NCI-H146 treated with DMSO at 0.1 percent for 48 hours (cell line): ENCODE results near the gene MICAL2.

Experiments
- DNase-seq: peaks from one replicate; lab custom pipeline; 2025; ENCODE audit not compliant: unreplicated experiment; lab: John Stamatoyannopoulos, UW

MICAL2 gene

GRCh38 chr11:12221051-12221535 is 110.7 kb downstream of the MICAL2 start:
- no peak for DNase-seq

GRCh38 chr11:12222055-12222792 is 111.8 kb downstream of the MICAL2 start:
- no peak for DNase-seq

DNA sequence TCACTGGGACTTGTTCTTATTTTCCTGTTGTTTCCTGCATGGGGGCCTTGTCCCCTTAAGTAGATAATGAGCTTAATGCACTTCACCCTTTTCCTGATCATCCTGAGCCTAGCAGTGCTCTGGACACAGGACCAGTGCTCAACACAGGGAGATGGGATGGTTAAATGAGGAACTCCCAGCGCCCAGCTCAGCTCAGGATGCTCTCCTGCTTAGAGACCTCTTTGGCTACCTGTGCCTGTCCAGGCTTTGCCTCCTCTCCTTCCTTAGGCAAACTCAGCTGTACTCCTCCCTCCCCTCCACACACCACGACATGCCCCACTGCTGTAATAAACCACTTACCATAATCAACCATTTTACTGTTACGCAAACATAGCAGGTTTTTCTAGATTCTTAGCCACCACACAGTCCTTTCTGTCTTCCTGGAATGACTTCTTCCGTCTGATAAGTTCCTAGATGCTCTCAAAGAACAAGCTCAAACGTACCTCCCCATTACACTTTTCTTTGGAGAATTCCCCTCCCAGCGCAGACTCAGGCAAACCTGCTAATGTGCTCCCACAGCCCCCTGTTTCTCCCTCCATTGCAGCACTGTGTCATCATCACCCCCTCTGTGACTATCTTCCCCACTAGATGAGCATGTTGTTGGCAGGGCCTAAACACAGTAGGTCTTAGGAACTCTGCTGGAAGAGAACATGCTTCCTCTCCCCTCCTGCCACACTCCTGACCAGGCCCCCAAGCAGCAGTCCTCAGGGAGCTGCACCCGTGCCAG is 113.6 kb downstream of the MICAL2 start:
- no peak for DNase-seq

- no peak for DNase-seq
These were observed 114.1 kb downstream of the MICAL2 start for GRCh38 chr11:12224537-12224893.

DNA sequence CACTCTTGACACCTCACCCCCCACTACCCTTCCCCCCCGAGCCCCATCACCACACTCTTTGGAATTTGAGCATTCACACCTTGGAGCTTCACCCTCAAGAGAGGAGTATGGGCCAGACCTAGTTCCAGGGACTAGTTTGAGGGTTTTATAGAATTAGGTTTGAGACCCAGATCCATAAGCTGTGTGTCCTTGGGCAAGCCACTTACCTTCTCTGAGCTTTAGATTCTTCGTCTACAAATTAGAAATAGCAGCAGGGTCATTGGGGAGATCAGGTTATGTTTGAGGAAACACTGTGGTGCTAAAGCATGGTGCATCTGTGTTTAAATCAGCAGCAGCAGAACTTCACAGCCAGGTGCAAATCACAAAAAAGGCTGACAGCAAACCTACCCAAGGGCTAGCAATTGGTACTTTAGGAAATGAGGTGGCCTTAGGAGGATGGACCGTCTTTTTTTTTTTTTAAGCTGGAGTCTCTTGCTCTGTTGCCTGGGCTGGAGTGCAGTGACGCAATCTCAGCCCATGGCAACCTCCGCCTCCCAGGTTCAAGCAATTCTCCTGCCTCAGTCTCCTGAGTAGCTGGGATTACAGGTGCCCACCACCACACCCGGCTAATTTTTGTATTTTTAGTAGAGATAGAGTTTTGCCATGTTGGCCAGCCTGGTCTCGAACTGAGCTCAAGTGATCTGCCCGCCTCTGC is 114.8 kb downstream of the MICAL2 start:
- DNase-seq = no peak

DNA sequence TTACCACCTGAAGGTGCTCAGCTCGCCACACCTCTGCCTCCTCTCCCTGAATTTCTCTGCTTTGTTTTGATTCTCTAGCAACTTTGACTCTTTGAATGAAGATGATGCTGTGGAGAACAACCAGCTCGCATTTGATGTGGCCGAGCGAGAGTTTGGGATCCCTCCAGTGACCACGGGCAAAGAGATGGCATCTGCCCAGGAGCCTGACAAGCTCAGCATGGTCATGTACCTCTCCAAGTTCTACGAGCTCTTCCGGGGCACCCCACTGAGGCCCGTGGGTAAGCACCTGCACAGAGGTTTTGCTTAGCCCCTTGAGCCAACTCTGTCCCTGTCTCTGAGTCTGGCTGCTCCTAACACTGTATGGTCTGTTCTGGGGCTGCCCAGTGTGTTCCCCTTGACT is 115.7 kb downstream of the MICAL2 start:
- no peak for DNase-seq

- no peak for DNase-seq
These were observed 119.2 kb downstream of the MICAL2 start for GRCh38 chr11:12229450-12230229.

DNA sequence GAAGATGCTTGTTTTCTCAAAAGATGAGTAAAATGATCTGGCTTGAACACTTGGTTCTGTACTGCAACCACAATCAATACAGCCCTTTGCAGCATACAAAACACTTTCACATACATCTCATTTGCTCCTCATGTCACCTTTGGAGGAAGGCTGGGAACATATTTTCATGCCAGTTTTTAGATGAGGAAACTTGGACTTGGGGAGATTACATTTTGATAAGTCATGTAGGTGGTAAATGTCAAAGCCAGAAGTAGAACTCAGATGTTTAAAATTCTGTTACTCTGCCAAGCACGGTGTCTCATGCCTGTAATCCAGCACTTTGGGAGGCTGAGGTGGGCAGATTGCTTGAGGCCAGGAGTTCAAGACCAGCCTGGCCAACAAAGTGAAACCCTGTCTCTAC is 121.8 kb downstream of the MICAL2 start:
- no peak for DNase-seq

GRCh38 chr11:12232817-12233601 is 122.6 kb downstream of the MICAL2 start:
- DNase-seq = no peak

DNA sequence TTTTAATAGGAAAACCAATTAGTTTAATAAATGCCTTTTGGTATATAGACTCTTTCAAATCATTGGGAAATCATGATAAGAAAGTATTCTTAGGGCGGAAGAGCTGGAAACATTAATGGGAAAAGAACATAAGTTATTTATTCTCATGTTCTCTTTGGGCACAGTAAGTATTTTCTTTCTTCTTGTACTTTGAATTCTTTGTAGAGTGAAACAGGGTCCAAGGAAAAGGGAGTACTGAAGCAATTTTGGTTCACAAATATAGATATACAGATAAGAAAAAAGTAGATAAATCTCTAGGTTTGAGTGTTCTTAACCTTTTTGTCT is 123.2 kb downstream of the MICAL2 start:
- DNase-seq = no peak

DNA sequence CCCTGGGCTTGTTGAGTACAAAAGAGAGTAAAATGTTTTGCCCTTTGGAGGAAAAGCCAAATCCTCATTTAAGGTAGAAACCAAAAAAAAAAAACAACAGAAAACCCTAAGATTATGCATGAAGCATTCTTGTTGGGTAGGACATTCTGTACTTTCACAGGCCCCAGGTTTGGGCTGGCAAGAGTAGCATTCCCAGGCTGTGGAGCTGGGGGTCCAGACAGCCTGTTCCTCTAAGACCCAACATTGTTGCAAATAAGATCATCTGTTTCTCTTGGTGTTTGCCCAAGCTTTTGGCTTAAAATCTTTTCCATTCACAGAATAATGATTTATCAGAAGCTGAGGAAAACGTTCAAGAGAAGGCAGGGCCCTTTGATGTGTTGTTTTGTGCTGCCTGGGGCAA is 123.8 kb downstream of the MICAL2 start:
- no peak for DNase-seq

- no peak for DNase-seq
These were observed 124.7 kb downstream of the MICAL2 start for GRCh38 chr11:12235080-12235479.

DNA sequence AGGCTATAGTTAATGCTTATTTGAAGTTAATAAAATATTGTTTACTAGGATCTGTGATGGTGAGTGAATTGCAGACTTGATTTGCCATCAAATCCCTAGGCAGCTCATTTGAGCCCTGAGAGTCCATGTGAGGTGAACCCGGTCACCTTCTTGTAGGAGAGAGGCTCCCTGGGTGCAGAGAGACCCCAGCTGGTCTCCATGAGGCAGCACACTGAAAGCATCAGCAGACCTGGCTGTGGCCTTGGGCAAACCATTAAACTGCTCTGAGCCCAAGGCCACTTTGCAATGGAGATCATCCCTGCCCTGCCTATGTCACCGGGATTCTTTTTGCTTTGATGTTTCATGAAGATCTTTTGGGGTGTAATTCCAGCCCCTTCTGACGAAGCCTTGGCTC is 125.2 kb downstream of the MICAL2 start:
- peak; percentile 25 for DNase-seq

GRCh38 chr11:12235947-12236743 is 125.8 kb downstream of the MICAL2 start:
- peak; percentile 62 for DNase-seq

DNA sequence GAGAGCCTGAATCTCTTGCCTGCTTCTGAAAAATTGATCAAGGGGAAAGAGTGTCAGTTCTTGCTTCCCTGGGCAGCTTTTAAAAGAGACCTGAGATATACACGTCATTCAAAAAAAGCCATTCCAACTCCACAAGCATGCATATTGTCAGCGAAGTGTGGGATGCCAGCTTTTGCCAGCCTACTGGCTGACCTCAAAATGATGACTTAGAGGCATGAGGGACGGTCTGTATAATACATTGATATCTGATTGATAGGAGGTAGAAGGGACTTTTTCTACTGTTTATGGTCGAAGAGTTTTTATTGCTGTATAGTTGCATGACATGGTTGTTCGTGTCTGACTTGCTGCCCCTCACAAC is 126.3 kb downstream of the MICAL2 start:
- no peak for DNase-seq

DNA sequence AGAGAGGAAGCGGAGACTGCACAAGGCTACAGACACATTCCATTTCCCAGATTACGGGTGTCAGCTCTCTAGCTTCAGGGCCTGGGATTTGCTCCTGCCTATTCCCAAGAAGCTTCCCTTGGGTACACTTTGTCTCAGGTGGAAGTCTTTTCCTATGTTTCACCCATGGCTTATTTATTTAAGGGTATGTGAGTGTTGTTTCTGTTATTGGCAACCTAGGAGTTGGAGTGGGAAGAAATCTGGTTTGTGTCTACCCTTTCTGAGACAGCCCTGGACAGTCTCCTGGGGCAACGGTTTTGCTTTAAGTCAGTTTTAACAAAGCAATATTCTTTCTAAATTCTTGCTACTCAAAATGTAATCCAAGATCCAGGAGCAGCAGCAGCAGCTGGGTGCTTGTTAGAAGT is 127.0 kb downstream of the MICAL2 start:
- DNase-seq = no peak

DNA sequence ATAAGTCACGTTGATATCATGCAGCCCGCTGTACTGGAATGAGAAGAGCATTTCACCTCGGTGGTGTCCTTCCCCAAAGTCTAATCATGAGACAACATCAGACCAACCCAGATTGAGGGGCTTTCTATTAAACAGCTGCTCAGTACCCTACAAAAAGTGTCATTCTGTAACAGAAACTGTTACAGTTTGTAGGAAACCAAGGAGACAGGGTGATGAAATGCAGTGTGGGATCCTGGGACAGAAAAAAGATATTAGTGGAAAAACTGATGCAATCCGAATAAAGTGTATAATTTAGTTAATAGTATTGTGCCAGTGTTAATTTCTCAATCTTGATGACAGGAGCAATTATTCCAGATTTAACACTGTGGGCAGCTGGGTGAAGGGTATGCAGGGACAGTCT is 128.0 kb downstream of the MICAL2 start:
- no peak for DNase-seq

DNA sequence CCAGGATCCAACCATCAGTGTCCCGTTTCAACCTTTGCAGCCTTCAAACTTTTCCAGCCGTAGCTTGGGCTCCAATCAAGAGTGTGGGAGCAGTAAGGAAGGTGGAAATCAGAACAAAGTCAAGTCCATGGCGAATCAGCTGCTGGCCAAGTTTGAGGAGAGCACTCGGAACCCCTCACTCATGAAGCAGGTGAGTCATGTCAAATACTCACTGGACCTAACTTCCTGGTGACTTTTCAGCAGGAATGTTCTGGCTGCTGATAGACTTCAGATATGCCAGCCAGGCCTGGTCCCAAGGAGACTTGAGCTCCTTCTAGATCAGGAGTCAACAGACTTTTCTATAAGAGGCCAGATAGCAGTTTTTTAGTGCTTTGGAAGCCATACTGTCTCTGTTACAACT is 129.0 kb downstream of the MICAL2 start:
- DNase-seq = no peak

DNA sequence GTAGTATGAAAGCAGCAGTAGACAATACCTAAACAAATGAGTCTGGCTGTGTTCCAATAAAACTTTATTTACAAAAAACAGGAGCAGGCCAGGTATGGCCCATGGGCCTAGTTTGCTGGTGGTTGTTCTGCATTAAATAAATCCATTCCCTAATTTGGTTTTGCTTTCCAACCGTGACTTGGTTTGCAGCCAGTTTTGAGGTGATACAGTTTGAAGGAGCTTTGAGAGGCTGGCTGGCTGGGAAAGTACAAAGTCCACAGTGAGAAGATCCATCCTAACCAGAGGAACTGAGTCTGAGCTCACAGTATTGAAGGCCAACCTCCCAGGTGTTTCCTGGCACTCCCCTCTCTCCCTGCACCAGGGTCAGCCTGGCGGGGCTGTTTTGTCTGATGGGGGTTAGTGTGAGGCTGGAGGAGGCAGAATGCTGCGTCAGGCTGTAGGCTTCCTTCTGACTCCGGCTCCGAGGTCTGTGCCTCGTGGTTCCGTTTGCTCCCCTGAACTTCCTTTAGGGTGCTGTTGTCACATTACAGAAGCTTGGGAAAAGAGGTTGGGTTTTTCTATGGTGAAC is 129.5 kb downstream of the MICAL2 start:
- no peak for DNase-seq
